Kidney (tissue), 14 donors: Measurements from ENCODE around the gene LLGL2. TPM values are rescaled to one million over a fixed set of nuclear protein-coding genes. Genes with fewer than 3 reads are reported as not detected.
A peak's percentile ranks its signal among the peaks of the same experiment; 100 is the strongest.

Experiments
- DNase-seq, 5 donors: peaks; one replicate each; pipeline ENCODE4 v3.0.0-alpha.2; 2013 to 2020
- FAIRE-seq: peaks from 2 replicates; lab custom pipeline; 2012; peaks lifted over from hg19 to GRCh38; lab: Jason Lieb, UNC
- H3K27ac ChIP-seq, 2 donors: one replicate each; pipeline ENCODE4 v1.7.0; 2013; ENCODE audit warnings: low read depth in 2 of 2, low read length in 2 of 2, inconsistent platforms in 1 of 2
- H3K27me3 ChIP-seq: one replicate; pipeline ENCODE4 v1.7.1; 2013; ENCODE audit warnings: low read length, inconsistent platforms; ENCODE audit not compliant: control insufficient read depth, insufficient read depth
- H3K36me3 ChIP-seq, 3 donors: one replicate each; pipeline versions ENCODE4 v1.7.0 to v1.7.1; 2013; ENCODE audit warnings: low read length in 3 of 3, control low read depth in 1 of 3, inconsistent platforms in 1 of 3; ENCODE audit not compliant: insufficient read depth in 3 of 3, control insufficient read depth in 2 of 3
- H3K4me1 ChIP-seq, 3 donors: one replicate each; pipeline versions ENCODE4 v1.7.0 to v1.7.1; 2013; ENCODE audit warnings: low read length in 3 of 3, inconsistent platforms in 1 of 3, low read depth in 1 of 3; ENCODE audit not compliant: control insufficient read depth in 2 of 3, insufficient read depth in 2 of 3
- H3K4me3 ChIP-seq, 3 donors: one replicate each; pipeline versions ENCODE4 v1.7.0 to v1.8.1; 2013; ENCODE audit warnings: low read length in 3 of 3, control low read depth in 1 of 3, inconsistent platforms in 1 of 3
- H3K9ac ChIP-seq, 3 donors: one replicate each; pipeline versions ENCODE4 v1.7.0 to v1.7.1; 2013; ENCODE audit warnings: low read length in 3 of 3, control low read depth in 1 of 3, inconsistent platforms in 1 of 3
- H3K9me3 ChIP-seq, 3 donors: one replicate each; pipeline versions ENCODE4 v1.7.0 to v1.7.1; 2013; ENCODE audit warnings: low read length in 3 of 3, control low read depth in 1 of 3, inconsistent platforms in 1 of 3; ENCODE audit not compliant: control insufficient read depth in 2 of 3, insufficient read depth in 1 of 3
- intact Hi-C: fragments of 100-400 bp; cut with DNase I; formaldehyde crosslinking; loops from one replicate; pipeline ENCODE4 v1.11.1; 2022
- polyA plus RNA-seq: library from polyadenylated mRNA; stranded (reverse); fragments of 350-450 nt; fragmentation: Illumina TruSeq; extraction: RNeasy Lipid Tissue Mini Kit (QIAGEN cat#74804); gene quantifications from one replicate; pipeline ENCODE4 v1.2.3, GENCODE V29; 2014; ENCODE audit warnings: low read depth, low replicate concordance; ENCODE audit not compliant: insufficient read depth
- total RNA-seq: library from RNA; stranded (reverse); fragmentation: NEBNext Ultra II Directional; extraction: Animal tissue kit (Norgen Biotek cat#: 25700); gene quantifications from one replicate; pipeline ENCODE4 v1.2.1, GENCODE V29; 2021
- TF ChIP-seq, protein P1 (sequence below): IDR thresholded peaks from 3 replicates; pipeline ENCODE4 v1.5.1; 2012; ENCODE audit warnings: mild to moderate bottlenecking, moderate library complexity, borderline replicate concordance; ENCODE audit not compliant: insufficient read depth; ENCODE audit errors: extremely low read depth
- donor health status: control.
- donor health status: control.
- donor health status: control.
- donor health status: control.
- donor health status: control.
- donor health status: DM: yes; HTN: yes; CAD: no.
- donor health status: Normal renal cell carcinoma (clear cell type).

LLGL2 gene
- total and polyA plus RNA-seq, 2 donors from 2014 or later = 181 to 262 TPM

DNA sequence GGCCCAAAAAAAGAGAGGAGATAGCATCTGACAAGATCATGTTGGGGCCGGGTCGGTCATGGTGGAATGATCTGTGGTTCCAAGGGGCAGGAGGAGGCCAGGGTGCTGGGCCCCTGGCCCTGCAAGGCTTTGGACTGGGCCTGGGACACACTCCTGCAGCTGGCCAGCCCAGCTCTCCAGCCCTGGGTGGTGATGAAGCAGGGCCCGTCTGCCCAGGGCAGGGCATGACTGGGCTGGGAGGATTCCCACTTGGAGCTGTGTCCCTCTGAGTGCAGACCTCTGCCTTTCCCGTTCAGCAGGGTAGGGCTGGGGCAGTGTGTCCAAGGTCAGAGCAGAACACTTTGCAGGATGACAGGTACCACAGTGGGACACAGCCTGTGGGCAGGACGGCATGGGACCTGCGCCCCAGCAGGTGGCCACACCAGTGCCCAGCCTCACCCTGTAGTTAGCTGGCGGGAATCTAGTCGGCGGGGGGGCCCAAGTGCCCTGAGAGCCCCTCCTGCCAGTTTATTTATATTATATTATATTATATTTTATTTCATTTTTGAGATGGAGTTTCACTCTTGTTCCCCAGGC lies 34.5 kb downstream of the LLGL2 start:
- intact Hi-C loops = no loop called here
- Histone ChIP-seq H3K9ac (no peak overlapping the region), H3K27me3 (no peaks in the 10 kb centered on the region), H3K4me1 (peaks cover 0 to 38% (median 30%) of the 10 kb centered on the region in 3 donors), H3K36me3 (peaks cover 0 to 29% (median 14%) of the 10 kb centered on the region in 3 donors), H3K9me3 (no peaks in the 10 kb centered on the region), H3K4me3 (no peak overlapping the region), H3K27ac (no peak overlapping the region)
- FAIRE-seq (no peak), DNase-seq (peak in 1 of 5 donors; percentile 29)
- TF ChIP-seq, protein P1, sequence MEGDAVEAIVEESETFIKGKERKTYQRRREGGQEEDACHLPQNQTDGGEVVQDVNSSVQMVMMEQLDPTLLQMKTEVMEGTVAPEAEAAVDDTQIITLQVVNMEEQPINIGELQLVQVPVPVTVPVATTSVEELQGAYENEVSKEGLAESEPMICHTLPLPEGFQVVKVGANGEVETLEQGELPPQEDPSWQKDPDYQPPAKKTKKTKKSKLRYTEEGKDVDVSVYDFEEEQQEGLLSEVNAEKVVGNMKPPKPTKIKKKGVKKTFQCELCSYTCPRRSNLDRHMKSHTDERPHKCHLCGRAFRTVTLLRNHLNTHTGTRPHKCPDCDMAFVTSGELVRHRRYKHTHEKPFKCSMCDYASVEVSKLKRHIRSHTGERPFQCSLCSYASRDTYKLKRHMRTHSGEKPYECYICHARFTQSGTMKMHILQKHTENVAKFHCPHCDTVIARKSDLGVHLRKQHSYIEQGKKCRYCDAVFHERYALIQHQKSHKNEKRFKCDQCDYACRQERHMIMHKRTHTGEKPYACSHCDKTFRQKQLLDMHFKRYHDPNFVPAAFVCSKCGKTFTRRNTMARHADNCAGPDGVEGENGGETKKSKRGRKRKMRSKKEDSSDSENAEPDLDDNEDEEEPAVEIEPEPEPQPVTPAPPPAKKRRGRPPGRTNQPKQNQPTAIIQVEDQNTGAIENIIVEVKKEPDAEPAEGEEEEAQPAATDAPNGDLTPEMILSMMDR = no peak

DNA sequence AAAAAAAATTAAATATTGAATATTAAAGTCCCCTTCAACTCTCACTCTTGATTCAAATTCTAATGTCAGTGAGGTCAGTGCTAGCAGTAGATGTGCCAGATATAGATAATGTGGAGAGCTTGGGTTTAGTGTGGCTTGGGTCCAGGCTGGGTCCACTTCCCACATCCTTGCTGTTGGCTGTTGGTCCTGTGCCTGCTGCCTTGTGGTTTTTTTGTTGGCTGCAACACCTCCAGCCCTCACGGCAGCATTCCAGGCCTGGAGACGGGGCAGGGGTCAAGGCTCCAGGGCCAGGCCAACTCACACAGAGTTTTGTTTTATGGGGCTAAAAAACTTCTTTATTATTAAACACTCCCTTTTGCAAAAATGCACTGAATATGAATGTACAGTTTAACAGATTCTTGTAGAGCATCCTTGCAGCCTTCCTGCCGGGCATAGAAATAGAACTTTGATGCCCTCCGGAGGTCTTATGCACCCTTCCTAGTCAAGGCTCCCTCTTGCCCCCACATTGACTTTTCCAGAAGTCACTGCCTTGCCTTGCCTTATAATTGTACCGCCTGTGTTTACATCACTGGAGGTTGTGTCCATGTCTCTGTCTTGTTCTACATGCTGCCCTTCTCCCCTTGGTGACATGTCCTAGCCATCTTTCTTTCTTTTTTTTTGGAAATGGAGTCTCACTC lies 36.6 kb downstream of the LLGL2 start:
- no peak for FAIRE-seq
- Histone ChIP-seq H3K4me3 (no peak overlapping the region), H3K4me1 (peaks cover 0 to 35% (median 19%) of the 10 kb centered on the region in 3 donors), H3K9me3 (no peaks in the 10 kb centered on the region), H3K27ac (no peak overlapping the region), H3K27me3 (no peaks in the 10 kb centered on the region), H3K9ac (no peak overlapping the region), H3K36me3 (peaks cover 0 to 39% (median 22%) of the 10 kb centered on the region in 3 donors)
- DNase-seq = no peak
- intact Hi-C loops = no loop called here
- TF ChIP-seq, protein P1 = no peak

DNA sequence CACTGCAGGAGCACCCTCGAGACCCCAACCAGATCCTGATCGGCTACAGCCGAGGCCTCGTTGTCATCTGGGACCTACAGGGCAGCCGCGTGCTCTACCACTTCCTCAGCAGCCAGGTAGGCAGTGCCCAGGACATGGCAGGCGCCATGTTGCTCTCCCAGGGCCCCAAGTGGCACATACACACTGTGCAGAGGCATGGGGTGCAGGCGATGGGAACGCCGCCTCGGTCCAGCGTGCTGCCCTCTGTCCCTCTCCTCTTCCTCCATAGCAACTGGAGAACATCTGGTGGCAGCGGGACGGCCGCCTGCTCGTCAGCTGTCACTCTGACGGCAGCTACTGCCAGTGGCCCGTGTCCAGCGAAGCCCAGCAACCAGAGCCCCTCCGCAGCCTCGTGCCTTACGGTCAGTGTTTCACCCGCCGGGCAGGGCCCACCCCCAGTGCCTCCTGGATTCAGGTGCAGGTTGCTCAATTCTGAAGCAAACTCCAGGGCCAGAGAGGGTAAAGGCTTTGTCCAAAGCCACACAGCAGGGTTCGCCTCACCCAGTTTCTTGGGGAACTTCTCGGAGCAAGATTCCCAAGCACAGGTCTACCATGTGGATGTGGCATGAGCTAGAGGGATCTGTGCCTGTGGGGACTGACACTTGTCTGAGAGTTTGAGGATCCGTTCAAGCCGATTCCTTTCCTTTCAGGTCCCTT lies 37.7 kb downstream of the LLGL2 start:
- peak in 1 of 5 donors; percentile 23 for DNase-seq
- intact Hi-C loops = no loop called here
- FAIRE-seq = no peak
- Histone ChIP-seq H3K4me1 (peaks cover 0 to 26% (median 12%) of the 10 kb centered on the region in 3 donors), H3K27me3 (no peaks in the 10 kb centered on the region), H3K27ac (no peak overlapping the region), H3K4me3 (no peak overlapping the region), H3K9me3 (no peaks in the 10 kb centered on the region), H3K36me3 (peaks cover 0 to 39% (median 22%) of the 10 kb centered on the region in 3 donors), H3K9ac (no peak overlapping the region)
- TF ChIP-seq, protein P1 = no peak
